Measurements from ENCODE around the gene FBXL14. TPM values are rescaled to one million over a fixed set of nuclear protein-coding genes. Genes with fewer than 3 reads are reported as not detected.

The FBXL14 gene
- total RNA-seq, 4 donors from 2014 or later = 1.5 to 17.4 (median 13.5) TPM

DNA sequence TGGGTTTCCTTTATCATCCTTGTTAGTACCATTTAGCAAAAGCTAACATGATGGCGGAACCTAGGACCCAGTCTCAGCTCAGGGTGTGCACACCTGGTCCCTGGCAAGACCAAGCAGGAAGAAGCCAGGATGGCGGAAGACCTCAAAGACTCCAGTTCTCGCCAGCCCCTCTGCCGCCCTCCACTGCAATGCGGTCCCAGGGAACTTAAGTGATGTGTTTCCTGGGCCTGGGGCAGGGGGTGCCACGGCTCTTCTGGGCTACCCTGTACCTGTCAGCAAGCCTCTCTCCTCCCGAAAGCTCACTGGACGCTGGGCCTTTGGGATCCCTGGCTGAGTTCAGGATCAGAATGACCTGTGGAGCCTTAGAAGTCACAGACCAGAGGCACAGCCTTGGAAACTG is 71.3 kb downstream of the FBXL14 start:
- no peak for DNase-seq
- Histone ChIP-seq H3K4me1 (peaks cover 0 to 6% of the 10 kb centered on the region in 2 donors), H3K9me3 (no peaks in the 10 kb centered on the region), H3K4me3 (no peak overlapping the region), H3K27me3 (no peaks in the 10 kb centered on the region), H3K36me3 (no peaks in the 10 kb centered on the region), H3K27ac (no peak overlapping the region)
- TF ChIP-seq, protein P1, sequence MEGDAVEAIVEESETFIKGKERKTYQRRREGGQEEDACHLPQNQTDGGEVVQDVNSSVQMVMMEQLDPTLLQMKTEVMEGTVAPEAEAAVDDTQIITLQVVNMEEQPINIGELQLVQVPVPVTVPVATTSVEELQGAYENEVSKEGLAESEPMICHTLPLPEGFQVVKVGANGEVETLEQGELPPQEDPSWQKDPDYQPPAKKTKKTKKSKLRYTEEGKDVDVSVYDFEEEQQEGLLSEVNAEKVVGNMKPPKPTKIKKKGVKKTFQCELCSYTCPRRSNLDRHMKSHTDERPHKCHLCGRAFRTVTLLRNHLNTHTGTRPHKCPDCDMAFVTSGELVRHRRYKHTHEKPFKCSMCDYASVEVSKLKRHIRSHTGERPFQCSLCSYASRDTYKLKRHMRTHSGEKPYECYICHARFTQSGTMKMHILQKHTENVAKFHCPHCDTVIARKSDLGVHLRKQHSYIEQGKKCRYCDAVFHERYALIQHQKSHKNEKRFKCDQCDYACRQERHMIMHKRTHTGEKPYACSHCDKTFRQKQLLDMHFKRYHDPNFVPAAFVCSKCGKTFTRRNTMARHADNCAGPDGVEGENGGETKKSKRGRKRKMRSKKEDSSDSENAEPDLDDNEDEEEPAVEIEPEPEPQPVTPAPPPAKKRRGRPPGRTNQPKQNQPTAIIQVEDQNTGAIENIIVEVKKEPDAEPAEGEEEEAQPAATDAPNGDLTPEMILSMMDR (IDR thresholded peaks at IDR 0.05) = no peak
- no peak for TF ChIP-seq POLR2A (IDR thresholded peaks at IDR 0.05)
- intact Hi-C loops (cut with DNase I; ENCODE audit: low total_unique reads) = no loop called here

DNA sequence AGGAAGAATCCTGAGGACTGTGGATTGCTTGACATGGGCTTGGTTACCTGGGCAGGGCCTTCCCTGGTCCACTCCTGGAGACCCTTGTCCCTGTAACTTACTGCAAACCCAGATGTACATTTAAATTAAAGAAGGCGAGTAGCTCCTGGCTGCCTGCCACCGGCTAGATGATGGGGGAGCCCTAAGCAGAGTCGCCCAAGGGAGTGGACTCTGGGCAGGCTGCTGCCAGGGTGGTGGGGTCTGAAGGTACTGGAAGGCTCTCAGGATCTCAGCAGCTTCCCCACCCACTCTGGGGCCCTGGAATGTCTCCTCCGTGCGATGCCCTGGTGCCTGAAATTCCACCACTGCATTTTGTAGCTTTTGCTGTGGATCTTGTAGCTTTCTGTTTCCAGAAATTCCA is 74.7 kb downstream of the FBXL14 start:
- intact Hi-C loops (cut with DNase I; ENCODE audit: low total_unique reads) = no loop called here
- Histone ChIP-seq H3K9me3 (peaks cover 0 to 4% of the 10 kb centered on the region in 2 donors), H3K27ac (no peak overlapping the region), H3K36me3 (no peaks in the 10 kb centered on the region), H3K4me3 (no peak overlapping the region), H3K4me1 (peaks cover 0 to 6% of the 10 kb centered on the region in 2 donors), H3K27me3 (no peaks in the 10 kb centered on the region)
- TF ChIP-seq, protein P1 (IDR thresholded peaks at IDR 0.05) = no peak
- no peak for TF ChIP-seq POLR2A (IDR thresholded peaks at IDR 0.05)
- DNase-seq = no peak

DNA sequence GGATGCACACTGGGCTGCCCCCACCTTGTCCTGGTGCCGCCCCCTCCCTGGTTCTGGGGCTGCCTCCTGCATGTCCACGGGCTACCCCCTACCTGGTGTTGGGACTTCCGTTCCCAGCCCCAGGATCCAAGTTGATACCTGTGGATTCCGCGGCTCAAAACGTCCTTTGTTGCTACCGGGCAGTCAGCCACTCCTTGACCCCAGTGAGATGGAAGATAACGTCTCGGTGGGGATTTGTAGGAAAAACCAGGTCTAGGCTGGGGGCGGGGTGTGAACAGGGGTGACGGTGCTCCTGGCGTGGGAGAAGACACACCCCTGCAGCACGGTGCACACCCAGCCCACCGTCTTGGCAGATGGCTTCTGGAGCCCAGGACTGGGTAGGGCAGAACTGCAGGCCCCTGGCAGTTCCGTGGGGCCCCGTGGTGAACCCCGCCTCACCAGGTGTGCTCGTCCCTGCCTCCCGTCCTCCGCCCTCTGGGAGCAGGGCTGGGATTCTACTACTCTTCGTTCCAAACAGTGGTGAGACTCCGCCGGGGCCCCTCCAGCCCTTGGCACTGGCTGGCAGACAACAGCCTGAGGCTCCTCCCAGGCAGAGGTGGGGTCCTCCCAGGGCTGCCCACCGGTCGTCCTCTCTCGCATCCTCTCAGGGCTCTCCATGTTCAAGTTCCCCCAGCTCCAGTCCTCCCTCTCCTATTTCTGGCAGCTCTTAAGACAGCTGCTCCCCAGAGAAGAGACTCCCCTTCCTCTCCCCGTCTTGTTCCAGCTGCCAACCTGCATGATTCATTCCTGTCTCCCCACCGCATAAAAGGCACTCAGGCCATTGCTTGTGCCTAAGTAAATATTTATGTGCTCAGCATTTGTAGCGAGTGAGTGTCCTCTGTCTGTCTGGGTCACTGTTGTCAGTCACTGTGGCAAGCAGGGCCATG is 75.5 kb downstream of the FBXL14 start:
- TF ChIP-seq, protein P1 (IDR thresholded peaks at IDR 0.05) = no peak
- TF ChIP-seq POLR2A (IDR thresholded peaks at IDR 0.05) = no peak
- DNase-seq = no peak
- H3K27ac ChIP-seq = no peak overlapping the region
- no peak overlapping the region for H3K4me3 ChIP-seq
- intact Hi-C loops (cut with DNase I; ENCODE audit: low total_unique reads) = no loop called here
- H3K9me3 ChIP-seq = peaks cover 0 to 4% of the 10 kb centered on the region in 2 donors
- H3K4me1 ChIP-seq = peaks cover 0 to 6% of the 10 kb centered on the region in 2 donors
- H3K36me3 ChIP-seq = no peaks in the 10 kb centered on the region
- H3K27me3 ChIP-seq = no peaks in the 10 kb centered on the region

DNA sequence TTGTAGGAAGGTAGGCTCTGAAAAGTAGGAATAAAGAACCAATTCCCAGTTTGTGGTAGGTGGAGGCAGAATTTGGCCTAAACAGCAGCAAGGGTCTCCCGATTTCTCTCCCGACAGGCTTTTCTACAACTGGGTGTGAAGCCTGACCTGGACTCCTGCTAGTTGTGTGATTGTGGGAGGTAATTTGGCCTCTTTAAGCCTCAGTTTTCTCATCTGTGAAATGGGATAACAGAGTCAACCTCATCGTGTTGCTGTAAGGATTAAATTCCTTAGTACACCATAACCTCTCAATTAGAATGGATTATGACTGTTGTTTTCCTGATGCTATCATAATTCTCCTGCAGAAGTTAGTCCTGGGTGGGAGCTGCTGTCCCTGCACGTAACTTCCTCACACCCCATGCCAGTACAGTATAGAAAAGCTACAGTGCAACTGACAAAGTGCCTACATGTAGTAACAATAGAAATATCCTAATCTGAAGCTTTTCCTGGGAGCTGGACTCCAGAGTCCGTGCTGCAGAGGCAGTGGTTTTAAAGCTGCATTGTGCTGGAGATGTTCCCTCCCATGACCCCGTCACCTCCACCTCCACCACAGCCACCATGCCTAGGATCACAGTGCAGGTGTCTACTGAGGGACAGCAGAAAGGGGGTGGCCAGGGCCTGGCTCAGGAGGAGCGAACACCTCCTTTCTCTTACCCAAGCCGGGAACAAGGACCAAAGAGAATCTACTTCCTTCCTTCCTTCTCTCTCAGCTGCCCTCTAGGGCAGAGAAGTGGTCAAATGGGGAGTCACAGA is 76.5 kb downstream of the FBXL14 start:
- no peak for DNase-seq
- no peak for TF ChIP-seq POLR2A (IDR thresholded peaks at IDR 0.05)
- TF ChIP-seq, protein P1 (IDR thresholded peaks at IDR 0.05) = no peak
- no peak overlapping the region for H3K4me3 ChIP-seq
- intact Hi-C loops (cut with DNase I; ENCODE audit: low total_unique reads) = no loop called here
- H3K36me3 ChIP-seq = no peaks in the 10 kb centered on the region
- peaks cover 0 to 6% of the 10 kb centered on the region in 2 donors for H3K4me1 ChIP-seq
- no peak overlapping the region for H3K27ac ChIP-seq
- H3K9me3 ChIP-seq = peaks cover 0 to 4% of the 10 kb centered on the region in 2 donors
- no peaks in the 10 kb centered on the region for H3K27me3 ChIP-seq

DNA sequence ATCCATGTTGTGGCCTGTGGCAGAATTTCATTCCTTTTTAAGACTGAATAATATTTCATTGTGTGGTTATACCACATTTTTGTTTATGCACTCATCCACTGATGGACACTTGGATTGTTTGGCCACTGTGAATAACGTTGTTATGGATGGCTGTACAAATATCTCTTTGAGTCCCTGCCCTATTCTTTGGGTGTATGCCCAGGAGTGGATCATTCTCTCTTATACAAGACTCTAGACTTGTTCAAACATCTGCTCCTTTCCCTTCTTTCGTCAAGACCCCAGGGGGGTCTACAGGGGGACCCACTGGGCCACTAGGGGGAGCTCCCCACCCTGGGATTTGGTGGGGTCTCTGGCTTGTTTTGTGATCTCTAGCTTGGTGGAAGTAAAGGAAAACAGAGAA is 77.4 kb downstream of the FBXL14 start:
- DNase-seq = no peak
- Histone ChIP-seq H3K27ac (no peak overlapping the region), H3K27me3 (no peaks in the 10 kb centered on the region), H3K36me3 (no peaks in the 10 kb centered on the region), H3K9me3 (peaks cover 0 to 4% of the 10 kb centered on the region in 2 donors), H3K4me1 (peaks cover 0 to 6% of the 10 kb centered on the region in 2 donors), H3K4me3 (no peak overlapping the region)
- TF ChIP-seq, protein P1 (IDR thresholded peaks at IDR 0.05) = no peak
- TF ChIP-seq POLR2A (IDR thresholded peaks at IDR 0.05) = no peak
- intact Hi-C loops (cut with DNase I; ENCODE audit: low total_unique reads) = no loop called here
